COLO829 (cell line): ENCODE measurements around the gene RIN2.

ENCODE experiments used
- DNase-seq: peaks from one replicate; pipeline ENCODE4 v3.0.0; 2012; ENCODE audit warnings: low spot score

Gene RIN2

GRCh38 chr20:19765266-19765665 is 7.2 kb downstream of the RIN2 start:
- no peak for DNase-seq

GRCh38 chr20:19765913-19766312 is 7.9 kb downstream of the RIN2 start:
- DNase-seq, result no peak

DNA sequence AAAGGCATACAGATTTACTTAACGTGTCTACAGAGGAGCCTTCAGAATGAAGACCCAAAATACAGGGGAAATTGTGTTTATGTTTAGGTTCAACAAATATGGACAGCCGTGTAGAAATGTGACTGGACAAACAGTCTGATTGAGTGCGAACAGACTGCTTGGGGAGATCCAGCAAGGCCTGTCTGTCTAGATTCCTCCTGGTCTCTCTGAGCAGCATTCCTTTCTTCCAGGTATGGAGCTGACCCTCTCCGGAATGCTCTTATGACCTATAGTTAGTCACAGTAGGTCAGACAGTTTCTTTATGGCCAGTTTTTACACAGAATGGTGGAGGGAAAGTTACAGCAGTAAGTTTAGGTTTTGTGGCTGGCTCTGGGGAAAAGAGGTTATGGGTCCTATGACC is 9.0 kb downstream of the RIN2 start:
- no peak for DNase-seq

- DNase-seq, result no peak
These were observed 10.3 kb downstream of the RIN2 start for GRCh38 chr20:19768325-19768842.

DNA sequence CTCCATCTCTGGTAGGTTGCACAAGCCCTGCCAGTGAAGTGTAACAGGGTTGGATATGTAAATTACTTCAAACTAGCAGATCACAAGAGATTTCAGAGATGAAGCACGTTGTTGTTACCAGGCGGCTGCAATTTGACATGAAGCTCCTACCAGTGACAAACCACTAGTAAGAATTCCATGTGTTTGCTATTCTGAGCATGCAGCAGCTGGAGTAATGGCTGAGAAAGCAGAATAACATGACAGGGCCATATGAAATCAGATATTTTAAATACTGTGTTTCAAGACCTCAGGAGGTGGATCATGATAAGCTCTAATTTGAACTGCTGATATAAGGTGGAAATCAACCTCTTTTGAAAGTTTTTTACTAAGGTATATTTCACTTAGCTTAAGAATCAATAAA is 11.4 kb downstream of the RIN2 start:
- DNase-seq, result no peak

GRCh38 chr20:19770375-19770774 is 12.3 kb downstream of the RIN2 start:
- no peak for DNase-seq

- no peak for DNase-seq
These were observed 13.0 kb downstream of the RIN2 start for GRCh38 chr20:19771031-19771430.

GRCh38 chr20:19773471-19773870 is 15.4 kb downstream of the RIN2 start:
- DNase-seq, result no peak

DNA sequence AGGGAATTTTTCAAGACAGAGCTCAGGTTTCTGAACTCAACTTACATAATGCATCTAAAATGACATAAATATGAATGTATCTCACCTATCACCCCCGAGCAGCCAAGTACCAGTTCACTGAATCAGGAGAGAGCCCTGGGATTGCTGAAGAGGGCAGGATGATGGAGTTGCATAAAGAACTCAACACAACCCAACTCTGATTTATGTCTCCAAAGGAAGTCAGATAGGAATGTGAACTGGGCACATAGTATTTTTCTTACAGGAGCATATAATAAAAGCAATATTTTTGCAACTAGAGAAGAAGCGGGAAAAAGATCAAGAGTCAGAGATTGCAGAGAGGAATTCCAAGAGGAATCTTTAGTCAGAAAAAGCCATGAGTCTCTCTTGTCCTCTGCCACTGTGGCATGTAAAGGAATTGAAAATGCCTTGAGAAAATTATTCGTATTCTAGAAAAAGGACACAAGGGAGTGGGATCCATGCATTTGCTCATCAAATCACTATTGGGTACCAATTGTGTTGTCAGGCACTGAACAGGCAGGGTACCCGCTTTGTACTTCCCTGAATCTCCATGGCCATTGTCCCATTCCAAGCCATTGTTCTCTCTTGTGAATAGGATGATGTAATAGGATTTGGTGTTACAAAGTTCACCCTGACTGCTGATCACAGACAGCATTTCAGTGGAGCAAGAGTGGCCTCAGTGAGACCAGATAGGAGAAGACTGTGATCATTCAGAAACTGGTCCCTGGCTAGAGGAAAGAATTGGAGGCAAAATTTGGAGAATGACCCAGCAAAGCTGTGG is 16.3 kb downstream of the RIN2 start:
- DNase-seq, result no peak

DNA sequence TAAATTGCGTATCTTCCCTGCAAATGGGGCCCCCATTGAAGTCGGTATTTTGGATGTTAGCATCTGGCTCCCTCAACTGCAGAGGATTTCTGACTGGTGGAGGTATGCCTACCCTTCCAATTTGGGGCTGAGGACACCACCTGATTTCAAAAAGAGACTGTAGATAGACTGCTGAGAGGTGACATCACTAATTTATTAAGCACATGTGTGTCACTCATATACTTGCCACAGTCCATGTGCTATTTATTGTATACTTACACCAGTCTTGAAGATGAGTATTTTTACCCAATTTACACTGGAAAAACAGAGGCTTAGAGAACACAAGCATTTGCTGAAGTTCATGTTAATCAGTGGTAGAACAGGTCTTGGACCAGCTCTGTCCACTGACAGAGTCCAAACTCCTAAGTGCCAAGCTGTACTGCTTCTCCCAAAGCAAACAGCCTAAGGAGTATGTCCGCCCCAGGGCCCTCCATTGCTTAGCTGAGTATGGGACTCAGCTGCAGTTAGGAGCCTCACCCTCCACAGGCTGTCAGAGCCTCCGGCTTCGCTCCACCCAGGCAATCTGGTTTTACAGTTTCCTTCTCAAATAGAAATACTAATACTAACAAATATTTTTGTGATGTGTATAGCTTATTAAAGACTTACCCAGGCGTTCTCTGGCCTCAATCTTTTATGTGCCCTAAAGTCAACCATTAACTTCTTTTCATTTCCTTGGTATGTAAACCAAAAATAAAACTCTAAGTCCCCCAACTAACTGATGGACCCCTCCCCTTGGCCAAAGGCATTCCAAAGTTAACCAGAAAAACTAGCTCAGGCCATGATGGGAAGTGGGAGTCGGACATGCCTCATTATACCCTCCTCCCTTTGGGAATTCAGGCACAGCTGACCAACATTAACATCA is 17.5 kb downstream of the RIN2 start:
- DNase-seq, result no peak

DNA sequence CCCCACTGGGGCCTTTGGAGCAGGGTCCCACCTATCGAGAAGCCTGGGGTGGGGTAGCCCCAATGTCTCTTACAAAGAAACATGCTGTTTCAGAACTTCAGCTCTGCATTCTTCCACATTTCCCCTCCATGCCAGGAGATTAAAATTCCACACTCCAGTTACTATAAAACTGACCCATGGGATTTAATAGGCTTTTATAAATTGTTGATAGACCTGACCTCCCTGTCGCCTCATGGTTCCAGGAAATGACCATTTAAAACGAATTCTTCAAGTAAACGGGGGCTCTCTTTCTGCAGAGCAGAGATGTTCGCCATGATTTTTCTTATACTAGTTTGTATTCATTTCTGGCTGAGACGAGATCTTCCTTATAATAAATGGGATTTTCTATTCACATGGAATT is 19.3 kb downstream of the RIN2 start:
- DNase-seq, result no peak

GRCh38 chr20:19777981-19778380 is 19.9 kb downstream of the RIN2 start:
- no peak for DNase-seq

GRCh38 chr20:19778404-19778803 is 20.3 kb downstream of the RIN2 start:
- no peak for DNase-seq

DNA sequence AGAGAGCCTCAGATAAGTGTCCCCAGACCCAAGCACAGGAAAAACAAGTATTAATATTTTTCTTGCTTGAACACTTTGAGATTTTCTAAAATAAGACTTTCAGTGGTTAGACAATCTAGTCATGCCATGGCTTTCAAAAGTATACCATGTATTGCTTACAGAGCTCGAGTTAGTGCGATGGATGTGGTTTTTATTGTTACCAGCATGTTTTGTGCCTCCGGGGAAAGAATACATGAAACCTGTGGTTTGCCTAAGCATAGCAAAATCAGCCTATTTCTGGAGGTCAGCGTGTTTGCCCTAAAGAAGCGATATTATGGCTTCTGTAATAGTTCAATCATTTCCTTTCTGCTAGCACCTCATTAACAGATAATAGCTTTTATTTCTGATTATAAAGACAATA is 21.6 kb downstream of the RIN2 start:
- DNase-seq, result no peak

- DNase-seq, result no peak
These were observed 22.2 kb downstream of the RIN2 start for GRCh38 chr20:19780261-19780660.

GRCh38 chr20:19781235-19781634 is 23.2 kb downstream of the RIN2 start:
- no peak for DNase-seq

DNA sequence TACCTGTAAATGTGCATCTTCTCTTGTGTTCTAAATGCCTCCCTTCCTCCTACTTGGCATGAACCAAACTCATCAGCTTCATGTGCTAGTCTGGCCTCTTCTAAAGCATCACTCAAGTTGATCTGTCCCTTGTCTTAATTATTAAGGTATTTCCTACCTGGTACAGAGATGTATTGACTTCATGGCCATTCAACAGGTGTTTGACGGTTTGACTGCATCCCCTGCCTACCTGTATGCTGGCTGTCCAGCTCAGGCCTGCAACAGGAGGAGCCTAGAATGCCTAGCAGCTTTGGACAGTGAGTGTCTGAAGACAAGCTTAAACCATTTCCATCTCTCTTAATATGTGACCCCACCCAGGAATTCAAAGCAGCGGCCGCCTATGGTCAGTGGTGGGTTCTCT is 24.6 kb downstream of the RIN2 start:
- no peak for DNase-seq

DNA sequence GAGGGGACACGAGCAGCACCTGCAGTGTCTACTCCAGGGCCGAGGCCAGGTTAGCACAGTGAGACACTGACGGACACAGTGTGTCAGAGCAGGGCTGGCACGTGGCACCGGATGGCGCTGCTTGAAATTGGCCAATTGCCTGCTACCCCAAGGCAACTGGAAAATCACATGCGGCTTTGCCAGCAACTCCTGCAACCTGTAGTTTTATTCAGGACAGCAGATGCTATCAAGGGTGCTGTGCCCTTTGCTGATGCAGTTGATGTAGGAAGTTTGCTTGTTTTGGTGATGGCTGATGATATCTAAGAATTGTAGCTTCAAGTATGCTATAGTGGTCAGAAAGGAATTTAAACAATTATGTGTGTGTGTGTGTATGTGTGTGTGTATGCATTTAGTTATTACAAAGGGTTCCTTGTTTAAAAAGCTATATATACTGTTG is 25.9 kb downstream of the RIN2 start:
- peak; percentile 52 for DNase-seq

- peak; percentile 70 for DNase-seq
These were observed 26.6 kb downstream of the RIN2 start for GRCh38 chr20:19784511-19785172.

- no peak for DNase-seq
These were observed 27.3 kb downstream of the RIN2 start for GRCh38 chr20:19785173-19785982.

GRCh38 chr20:19785983-19786285 is 27.9 kb downstream of the RIN2 start:
- DNase-seq, result no peak

DNA sequence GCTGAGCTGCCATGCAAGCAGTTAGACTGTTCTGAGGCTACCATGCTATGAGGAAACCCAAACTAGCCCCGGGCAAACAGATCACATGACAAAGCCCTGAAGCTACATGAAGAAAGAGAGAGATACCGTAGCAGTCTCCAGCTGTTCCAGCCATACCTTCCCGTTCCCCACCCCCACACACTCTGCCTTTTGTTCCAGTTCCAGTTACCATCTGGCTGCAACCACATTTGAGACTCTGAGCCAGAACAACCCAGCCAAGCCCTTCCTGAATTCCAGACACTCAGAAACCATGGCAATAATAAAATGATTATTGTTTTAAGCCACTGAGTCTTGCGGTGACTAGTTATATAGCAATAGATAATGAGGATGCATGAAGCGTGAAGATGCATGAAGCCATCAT is 28.3 kb downstream of the RIN2 start:
- DNase-seq, result no peak
